Measurements from ENCODE around the gene ABTB2.

DNA sequence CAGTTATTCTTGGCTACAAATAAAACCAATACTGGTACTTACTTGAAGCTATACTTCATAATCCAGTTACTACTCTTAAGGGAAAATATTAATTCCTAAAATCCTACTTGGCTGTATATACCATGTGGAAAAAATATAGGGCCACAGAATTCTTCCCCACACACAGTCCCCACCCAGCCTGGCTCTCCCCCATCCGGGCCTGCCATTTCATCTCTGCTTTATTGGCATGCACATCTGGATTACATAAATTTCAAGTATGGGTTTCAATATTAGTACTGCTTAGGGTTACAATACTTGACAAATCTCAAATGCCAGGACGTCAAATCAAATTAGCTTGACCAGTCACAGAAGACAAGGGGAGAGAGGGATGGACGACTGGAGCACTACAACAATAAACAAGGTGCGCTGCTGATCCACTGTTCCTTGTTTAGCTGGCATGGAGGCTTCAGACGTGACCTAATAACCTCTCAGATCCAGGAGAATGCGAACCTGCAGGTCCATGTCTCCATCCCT, 81.4 kb downstream of the ABTB2 start:
- TF ChIP-seq, protein P1, sequence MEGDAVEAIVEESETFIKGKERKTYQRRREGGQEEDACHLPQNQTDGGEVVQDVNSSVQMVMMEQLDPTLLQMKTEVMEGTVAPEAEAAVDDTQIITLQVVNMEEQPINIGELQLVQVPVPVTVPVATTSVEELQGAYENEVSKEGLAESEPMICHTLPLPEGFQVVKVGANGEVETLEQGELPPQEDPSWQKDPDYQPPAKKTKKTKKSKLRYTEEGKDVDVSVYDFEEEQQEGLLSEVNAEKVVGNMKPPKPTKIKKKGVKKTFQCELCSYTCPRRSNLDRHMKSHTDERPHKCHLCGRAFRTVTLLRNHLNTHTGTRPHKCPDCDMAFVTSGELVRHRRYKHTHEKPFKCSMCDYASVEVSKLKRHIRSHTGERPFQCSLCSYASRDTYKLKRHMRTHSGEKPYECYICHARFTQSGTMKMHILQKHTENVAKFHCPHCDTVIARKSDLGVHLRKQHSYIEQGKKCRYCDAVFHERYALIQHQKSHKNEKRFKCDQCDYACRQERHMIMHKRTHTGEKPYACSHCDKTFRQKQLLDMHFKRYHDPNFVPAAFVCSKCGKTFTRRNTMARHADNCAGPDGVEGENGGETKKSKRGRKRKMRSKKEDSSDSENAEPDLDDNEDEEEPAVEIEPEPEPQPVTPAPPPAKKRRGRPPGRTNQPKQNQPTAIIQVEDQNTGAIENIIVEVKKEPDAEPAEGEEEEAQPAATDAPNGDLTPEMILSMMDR (optimal IDR thresholded peaks at IDR 0.05 in 1 of 3, IDR thresholded peaks at IDR 0.05 in 1 of 3, conservative IDR thresholded peaks at IDR 0.05 in 1 of 3; ENCODE audit: extremely low read depth in 1 of 3, insufficient read depth in 2 of 3, low read length in 3 of 3): no peak
- no peak for TF ChIP-seq EZH2 (IDR thresholded peaks at IDR 0.05; ENCODE audit: low read length)

Data from keratinocyte (primary cell).